NCI-H82 treated with DMSO at 0.1 percent for 48 hours (cell line): ENCODE measurements around the gene HOXA4.

ENCODE experiments used
- DNase-seq: peaks from one replicate; lab custom pipeline; 2025; ENCODE audit not compliant: unreplicated experiment; lab: John Stamatoyannopoulos, UW

The HOXA4 gene

DNA sequence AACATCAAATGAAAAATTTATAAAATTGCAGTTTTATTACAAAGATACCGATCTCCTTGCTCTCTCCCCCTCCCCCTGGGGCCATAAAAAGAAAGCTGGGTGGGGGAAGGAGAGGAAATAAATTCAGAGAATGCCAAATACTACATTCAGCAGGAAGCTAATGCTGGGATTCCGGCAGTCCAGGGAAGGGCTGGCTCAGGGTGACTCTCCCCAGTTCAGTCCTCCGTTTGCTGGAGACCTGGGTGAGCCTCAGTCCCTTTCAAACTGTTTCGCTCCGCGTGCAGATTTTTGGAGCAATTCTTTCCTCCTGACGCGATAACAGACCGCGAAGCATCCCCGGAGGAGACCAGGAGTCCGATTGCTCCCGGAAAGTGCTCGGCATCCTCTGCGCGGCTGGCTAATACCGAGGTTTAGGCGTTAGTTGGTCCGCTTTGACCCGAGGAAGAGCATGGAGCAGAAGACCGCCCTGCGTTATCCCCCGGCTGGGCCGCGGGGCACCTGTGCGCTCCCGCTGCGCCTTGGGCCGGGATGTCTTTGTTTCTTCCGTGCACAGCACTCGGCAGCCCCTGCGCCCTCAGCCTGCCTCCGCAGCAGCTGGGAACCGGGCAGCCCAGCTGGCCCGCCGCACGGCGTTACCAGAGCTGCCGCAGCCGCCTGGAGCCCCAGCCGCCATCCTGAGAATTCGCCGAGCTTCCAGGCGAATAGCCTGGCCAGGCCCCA, 24.2 kb downstream of the HOXA4 start:
- DNase-seq, result no peak

DNA sequence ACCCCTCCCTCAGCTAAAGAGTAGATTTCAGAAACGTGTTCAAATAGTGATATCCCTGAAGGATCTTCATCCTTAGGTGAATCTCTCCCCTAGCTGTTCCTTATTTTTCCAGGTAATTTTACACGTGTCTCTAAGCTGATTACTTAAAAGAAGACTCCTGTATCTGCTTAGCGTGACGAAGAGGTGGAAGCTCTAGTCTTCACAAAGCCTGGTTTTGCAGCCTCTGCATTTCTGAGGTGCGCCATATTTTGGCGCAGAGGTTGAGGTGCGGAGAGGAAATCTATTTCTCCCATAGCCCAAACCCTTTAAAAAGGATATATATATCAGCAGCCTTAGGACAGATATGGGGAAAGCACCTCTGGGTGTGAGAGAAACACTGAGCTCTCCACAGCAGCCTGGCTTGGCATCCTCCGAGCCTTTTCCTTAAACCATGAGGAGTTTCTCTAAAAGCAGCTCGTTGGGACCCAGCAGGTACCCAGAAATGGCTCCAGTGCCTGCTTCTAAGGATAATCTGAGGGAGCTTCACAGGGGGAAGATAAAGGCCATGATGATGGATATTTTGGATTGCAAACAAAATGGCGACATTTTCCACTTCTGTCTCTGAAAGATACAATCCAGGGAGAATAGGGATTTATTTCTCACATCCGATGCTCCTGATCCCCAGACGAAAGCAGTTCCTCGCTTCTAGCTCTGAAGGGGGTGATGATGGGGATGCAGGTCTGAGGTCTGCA, 25.1 kb downstream of the HOXA4 start:
- no peak for DNase-seq

DNA sequence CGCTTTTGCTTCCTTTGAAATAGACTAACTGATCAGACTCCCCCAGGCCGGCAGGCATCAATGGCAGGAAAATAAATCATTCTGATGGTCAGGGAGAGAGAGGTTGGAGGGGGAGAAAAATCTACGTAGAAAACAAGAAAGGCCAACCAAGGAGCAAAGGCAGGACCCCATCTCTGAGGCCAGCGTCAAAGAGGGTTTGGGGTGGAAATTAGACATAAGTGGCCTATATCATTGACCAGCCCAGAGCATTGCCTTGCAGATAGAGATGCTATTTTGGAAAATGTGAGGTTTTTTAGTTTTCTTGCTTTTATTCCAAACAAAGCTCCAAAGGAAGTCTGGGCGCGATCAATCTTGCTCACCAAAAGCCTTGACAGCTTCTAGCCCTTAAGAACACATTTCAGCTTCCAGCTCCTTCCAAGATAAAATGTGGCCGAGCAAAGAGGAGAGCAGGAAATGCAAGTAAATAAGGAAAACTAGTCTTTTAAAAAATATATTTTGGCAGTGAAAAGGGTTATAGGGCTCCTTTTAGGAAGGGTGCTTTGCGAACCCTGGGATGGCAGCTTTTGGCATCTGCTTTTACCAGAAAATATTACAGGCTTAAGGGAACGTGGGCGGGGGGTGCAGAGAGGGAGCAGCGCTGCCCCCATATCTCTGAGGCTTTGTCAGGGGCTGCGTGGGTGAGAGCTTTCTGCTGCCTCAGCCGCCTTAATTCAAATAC, 26.1 kb downstream of the HOXA4 start:
- DNase-seq, result no peak

DNA sequence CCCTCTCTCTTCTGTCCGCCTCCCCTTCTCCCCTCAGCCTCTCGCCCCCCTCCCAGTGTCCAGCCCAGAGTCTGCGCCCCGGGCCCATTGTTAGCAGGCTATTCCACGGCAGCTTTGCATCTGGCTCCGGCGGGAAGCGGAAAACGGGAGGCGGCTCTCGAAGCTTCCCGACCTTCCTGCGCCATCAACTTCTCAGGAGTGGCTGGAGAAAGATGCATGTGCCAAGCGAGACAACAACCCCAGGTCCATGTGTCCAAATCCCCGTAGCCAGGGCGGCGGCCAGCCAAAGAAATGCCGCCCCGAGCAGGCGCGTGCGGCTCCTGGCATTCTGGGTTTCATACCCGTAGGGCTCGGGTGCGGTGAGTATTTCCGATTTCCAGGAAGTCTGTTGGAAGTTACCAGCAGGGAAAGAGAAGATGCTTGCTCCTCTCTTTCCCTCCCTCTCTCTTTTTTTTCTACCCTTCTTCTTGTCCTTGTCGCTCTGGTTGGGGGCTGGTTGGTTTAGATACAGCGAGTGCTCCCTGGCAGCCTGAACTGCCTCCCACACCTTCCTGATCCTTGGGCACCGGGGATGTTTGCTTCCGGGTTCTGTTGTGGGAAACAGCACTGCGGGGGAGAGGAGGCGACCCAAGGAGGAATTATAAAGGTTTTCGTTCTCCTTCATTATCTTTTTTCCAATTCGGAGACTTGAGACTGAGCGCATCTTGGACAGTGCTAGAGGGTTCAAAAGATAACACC, 26.9 kb downstream of the HOXA4 start:
- DNase-seq, result no peak

DNA sequence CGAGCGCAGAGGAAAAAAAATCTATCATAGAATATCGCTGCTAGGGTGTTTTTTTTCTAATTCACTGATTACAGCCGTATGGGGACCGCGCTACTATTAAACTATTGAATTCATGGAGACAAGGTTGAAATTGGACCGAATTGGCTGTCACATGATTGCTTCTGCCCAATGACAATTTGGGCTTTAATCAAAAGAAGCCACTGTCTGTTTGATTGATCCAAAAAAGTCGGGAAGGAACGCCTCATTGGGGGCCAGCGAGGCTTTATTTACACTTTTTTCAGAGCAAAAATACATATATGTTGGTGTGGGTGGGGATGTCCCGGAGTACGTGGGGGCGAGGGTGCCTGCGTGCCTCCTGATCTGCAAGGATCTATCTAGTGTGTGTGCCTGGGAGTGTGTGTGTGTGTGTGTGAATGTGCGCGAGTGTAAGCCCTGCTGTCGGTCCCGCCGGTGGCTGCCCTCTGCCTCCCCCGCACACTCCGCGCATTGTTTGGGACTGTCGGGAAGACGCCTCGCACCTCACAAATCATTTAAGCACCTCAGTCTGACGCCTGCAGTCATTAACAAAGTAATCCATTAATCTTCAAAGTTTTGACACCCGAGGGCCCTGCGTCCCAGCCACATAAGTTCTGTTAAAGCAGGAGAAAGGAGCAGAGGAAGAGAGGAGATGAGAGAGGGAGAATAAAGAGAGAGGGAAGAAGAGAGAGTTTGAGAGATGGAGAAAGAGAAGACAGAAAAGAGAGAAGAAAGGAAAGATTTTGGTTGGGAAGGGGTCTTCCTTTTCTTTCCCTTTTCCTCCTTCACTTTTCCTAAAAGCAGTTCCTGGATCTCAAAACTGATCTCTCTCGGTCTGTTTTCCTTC, 27.7 kb downstream of the HOXA4 start, which contains the start of gene HOXA2:
HOXA2 (minus strand) TSS at position 103 of the 862 bp plus-strand sequence. CDS start 183 bp downstream, outside the sequence.
- peak; percentile 43 for DNase-seq

DNA sequence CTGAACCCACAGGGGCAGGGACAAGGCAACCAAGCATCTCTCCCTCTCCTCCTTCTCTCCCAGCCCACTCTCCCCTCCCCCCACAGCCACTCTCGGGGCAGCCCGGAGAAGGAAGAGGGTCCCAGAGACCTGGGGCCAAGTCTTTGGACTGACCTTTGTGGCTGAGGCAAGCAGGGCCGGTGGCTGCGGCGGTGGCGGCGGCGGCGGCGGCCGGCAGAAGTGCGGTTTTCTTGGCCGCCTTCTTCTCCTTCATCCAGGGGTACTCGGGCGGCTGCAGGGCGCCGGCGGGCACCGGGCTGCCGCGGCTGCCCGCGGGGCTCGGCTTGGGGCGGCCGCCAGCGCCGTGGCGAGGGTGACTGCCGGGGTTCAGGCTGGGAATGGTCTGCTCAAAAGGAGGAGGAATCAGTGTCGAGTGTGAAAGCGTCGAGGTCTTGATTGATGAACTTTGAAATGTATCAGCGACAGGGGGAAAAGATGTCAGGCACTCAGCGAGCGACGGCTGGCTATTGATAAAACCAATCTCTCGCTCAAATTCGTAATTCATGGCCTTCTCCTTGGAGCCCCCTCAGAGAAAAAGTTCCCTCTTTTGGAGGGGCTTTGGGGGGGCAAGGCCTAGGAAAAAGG, 28.5 kb downstream of the HOXA4 start:
- no peak for DNase-seq

DNA sequence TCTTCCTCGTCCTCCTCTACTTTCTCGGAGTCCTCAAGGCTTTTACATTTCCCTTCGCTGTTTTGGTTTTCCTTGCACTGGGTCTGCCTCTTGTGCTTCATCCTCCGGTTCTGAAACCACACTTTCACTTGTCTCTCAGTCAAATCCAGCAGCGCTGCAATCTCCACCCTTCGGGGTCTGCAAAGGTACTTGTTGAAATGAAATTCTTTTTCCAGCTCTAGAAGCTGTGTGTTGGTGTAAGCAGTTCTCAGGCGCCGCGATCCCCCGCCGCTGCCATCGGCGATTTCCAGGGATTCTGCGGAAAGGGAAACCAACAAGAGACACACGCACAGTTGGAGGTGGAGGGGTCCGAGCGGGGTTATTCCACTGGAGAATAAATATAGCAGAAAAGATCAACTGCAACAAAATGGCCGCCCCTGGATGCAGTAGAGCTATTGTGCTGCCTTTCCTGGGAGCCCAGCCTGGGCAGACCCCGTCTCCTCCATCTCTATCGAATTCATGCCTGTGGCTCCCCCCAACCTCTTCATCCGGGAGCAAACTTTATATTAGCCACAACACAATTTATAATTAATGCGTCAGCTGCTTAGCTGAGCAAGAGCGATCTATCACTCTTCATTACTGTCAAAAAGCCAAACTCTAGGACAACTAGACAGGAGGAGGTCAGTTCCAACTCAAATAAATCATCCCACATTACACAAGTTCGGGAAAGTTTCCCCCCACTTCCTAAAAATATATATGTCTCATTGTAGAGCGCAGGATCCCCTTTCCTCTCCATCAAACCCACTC, 29.2 kb downstream of the HOXA4 start:
- DNase-seq, result no peak

DNA sequence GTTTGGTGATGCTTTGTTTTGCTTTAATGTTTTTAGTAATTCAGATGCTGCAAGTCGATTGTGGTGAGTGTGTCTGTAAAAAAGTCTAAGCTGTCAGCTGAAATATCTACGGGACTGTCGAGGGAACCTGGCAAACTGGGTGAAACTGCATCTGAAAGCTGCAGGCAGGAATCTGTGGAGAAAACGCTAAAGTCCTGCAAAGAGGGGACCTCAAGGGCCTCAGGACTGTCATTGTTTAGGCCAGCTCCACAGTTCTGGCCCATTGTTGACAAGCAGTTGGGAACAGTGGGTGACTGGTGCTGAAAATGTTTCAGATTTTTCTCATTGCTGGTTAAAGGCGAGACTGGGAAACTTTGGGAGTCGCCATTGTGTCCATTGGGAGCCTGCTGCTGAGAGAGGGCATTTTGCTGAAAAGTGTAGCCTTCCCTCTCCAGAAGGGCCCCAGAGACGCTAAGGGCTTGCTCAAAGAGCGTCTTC, 29.8 kb downstream of the HOXA4 start:
- no peak for DNase-seq

DNA sequence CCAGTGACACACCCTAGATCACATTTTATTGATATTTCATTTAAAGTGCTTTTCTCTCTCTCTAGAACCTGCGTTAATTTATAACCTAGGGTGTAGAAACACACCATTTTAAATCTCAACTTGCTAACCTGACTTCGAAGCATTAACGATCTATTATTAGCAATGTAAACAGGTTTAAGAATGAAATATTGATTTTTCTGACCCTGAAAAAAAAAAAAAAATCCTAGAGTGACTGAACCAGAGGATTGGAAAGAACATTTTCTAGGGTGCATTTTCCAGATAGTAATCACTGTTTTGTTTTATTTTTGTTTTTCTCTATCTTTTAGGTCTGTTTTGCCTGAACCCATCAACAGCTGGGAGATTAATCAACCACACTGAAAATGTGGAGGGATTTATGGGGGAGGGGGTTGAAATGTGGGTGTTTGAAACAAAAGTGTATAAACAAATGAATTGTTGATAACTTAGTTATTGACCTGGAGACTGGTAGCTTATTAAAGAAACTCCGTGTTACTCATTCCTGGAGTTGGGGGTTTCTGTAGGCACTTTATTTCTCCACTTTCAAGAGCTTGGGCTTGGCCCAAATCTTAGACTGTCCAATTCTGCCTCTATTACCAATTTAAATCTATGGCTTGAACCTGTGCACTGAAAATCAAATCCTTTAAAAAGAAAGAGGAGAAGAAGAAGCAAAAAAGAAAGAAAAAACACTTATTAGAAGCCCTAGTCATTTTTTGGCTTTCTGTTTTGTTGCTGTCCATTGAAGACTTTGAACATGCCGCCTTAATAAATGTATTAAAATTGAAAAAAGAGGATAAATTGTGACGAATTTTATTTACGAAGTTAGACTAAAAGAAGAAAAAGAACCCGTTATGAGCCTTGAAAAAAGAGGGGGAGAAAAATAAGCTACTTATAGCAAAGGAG, 30.8 kb downstream of the HOXA4 start:
- DNase-seq, result no peak

DNA sequence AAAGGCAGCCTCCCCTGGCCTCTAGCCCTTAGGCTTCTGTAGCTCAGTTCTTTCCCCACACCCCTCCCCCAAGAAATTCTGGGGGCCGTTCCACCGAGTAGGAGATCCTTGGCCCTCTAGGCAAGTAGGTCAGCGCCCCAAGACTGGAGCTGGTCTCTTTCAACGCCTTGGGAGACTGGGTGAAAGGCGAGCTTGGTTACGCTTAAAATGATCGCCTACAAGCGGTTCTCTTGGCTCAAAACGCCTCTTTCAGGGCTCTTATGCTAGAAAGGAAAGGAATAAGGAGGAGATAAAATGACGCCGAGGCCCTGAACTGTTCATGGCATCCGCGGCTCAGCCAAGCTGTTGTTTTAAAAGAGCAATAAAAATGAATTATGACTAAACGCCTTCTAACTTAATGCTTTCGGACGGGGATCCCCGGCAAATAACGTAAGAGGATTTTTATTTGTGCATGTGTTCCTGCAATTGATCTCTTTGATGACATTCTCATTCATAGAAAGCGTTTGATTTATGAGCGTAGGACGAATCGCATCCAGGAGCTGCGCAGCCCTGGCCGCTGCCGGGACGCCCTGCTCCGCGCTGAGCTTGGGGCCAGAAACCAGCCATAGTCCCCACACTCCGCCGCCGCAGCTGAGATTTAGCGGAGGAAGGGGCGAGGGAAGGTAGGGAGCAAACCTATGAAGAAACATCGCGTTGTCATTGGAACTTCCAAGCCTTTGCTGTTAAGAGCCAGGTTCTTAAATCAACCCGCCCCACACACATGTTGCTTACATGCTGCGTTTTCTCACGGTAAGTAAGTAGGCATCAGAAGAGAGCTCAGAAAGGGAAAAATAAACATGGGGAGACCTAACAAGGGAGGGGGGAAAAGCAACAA, 31.7 kb downstream of the HOXA4 start:
- no peak for DNase-seq

DNA sequence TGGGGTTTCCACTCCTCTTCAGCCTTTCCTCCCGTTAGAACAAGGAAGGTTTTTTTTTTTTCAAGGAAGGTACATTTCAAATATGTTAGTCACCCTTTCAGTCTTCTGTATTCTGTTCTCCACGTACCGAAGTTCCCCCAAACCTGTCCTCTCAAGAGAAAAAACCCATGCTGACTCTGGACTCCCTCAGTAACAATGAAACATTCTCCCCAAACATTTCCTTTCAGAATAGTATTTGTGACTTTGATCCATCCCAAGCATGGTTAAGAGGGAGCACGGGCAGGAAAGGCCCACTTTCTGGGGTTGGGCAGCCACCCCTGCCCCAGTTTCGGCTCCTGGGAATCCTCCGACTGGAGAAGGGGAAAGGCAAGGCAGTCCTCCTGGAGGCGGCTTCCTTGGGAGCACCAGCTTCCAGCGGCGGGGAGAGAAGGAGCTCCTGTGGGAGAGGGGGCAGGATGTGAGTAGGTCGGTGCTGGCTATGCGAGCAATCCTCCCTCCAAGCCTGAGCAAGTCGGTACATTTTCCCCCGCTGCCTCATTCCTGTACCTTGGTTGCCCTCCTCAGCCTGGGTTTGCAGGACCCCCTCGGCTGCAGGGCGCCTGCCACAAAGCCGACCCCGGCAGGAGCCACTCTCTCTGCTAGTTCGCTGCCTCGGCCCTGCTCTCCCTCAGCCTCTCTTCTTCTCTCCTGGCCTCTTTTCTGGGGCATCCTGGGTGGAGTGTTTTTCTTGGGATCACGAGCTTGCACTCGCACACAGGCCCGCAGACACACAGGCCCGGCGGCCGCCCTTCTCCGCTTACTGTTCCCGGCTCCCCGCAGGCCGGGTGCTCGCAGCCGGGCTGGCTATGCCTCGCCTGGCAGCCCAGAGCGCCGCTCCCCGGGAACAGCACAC, 32.6 kb downstream of the HOXA4 start:
- DNase-seq, result no peak

DNA sequence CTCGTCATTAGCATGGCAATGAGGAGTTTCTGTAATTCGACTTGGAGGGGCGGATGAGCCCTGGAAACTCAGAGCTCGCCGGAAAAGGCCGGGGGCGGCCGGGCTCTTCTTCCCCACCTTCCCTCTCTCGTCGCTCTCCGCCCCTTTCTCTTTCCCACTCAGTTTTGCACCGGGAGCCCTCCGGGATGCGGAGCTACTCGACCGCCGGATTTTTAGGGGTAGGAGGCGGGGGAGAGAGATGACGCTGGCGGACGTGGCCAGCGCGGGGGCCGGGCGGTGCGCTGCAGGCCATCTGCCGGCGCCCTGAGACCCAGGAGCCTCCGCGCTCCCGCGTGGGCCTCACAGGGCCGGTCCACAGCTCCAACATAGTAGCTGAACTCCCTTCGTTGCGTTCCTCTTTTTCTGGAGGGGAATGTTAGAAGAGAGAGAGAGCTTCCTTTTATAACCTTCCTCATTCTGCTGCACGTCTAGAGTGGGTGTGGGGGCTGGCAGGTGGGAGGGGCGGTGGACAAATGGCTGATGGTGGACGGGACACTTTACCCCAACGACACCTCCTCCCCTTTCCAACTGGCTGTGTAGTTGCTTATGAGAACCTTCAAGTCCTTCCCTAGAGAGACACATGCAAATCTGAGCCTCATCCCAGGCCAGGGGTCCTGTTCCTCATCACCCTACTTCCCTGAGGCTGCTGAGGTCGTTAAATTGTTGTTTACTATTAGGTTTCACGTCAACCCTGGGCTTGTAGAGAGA, 33.6 kb downstream of the HOXA4 start:
- no peak for DNase-seq

DNA sequence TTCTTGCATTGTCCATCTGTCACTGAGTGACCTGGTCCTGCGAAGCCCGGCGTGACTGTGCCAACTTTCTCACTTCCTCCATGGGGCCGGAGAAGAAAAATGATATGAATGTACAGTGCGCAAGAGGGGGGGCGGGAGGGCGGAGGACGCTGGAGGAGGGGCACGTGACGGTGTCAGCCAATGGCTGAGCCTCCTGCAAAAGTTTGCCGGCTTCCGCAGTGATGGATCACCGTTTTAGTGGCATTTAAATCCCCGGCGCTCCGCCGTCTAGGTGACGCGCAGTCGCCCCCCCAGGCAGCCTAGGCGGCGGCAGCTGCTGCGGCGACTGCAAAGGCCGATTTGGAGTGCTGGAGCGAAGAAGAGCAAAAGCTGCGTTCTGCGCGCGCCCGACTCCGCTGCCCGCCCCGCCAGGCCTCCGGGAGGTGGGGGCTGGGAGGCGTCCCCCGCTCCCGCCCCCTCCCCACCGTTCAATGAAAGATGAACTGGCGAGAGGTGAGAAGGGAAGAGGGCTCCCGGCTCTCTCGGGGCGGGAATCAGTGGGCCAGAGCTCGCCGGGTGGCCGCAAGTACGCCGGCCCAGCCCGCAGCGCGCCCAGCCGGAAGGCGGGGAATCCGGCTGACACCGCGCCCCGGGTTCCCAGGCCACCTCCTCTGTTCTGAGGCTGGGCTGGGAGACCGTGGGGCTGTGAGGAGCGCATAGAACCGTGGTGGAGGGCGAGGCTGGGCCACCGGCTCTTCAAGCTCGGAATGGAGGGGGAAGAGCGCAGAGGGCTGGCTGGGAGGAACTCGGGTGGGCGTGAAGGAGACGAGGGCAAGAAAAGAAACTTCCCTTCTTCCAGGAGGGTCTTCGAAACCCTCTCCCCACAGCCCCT, 34.4 kb downstream of the HOXA4 start, which contains the start of gene HOXA1:
HOXA1 (minus strand) TSS at position 104 of the 871 bp plus-strand sequence; CDS start at position 16, 88 bp downstream.
- DNase-seq, result peak; percentile 89
